Cerebellar cortex (tissue), 1 donor: ENCODE results near the gene APCDD1L.
"Not testable (repeated sequence)": the region's sequence is repeated elsewhere in the genome, so short reads cannot be mapped to it uniquely, and the experiment has no call there.

ENCODE experiments used
- DNase-seq: peaks from one replicate; pipeline ENCODE4 v3.0.0-alpha.2; 2015; ENCODE audit warnings: low spot score

APCDD1L gene

GRCh38 chr20:58545565-58546415 is 30.6 kb upstream of the APCDD1L start:
- DNase-seq, result no peak

GRCh38 chr20:58544891-58545290 is 29.7 kb upstream of the APCDD1L start:
- no peak for DNase-seq

GRCh38 chr20:58544286-58544685 is 29.1 kb upstream of the APCDD1L start:
- DNase-seq, result no peak

DNA sequence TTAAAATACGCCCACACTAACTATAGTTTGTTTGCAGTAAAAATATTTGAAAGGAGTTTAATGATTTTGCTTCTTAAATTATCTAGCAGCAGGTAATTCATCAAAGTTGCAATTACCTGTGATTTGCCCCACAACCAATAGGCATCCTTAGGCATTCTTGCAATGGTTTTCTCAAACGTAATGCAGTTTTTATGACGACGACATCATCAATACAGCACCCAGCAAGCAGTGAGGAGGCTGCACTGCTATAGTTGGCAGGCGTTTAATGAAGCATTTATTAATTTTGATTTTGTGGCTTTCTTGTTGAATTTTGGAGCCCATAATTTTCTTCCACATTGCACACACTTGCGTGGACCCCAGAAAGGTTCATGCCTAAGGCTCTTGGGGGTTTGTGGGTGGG is 28.1 kb upstream of the APCDD1L start:
- DNase-seq, result no peak

GRCh38 chr20:58542411-58543095 is 27.4 kb upstream of the APCDD1L start:
- no peak for DNase-seq

- DNase-seq, result not testable (repeated sequence)
These were observed 26.8 kb upstream of the APCDD1L start for GRCh38 chr20:58542034-58542410.

DNA sequence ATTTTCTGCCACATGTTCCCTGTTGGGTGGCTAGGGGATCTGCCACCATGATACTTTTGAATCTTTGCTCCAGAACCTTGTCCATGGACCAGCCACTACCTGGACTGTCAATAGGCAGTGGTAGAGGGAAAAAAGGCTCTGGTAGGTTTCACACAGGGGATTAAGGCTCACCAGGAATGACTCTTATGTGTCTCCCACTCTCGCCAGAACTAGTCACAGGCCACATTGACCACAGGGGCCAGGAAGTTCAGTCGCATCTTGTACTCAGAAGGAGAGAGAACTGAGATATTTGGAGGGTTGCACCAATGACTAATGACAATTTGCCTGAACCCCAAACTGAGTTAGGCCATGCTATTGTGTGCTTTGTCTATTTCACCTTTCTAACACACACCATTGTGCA is 23.6 kb upstream of the APCDD1L start:
- DNase-seq, result no peak

DNA sequence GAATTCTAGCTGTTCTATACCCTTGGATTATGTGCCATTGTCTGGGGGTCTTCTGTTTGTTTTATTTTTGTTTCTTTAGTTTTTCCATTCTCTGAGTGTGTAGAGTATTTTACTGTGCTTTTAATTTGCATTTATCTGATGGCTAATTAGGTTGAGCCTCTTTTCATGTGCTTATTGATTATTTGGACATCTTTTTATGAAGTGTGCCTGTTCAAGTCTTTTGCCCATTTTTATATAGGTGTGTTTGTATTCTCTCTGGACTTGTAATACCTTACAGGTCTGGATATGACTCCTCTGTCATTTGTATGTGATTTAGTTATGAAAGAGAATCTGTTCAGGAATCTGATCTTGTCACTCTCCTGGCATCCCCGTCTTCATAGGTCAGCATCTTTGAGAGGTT is 22.6 kb upstream of the APCDD1L start:
- DNase-seq, result no peak

DNA sequence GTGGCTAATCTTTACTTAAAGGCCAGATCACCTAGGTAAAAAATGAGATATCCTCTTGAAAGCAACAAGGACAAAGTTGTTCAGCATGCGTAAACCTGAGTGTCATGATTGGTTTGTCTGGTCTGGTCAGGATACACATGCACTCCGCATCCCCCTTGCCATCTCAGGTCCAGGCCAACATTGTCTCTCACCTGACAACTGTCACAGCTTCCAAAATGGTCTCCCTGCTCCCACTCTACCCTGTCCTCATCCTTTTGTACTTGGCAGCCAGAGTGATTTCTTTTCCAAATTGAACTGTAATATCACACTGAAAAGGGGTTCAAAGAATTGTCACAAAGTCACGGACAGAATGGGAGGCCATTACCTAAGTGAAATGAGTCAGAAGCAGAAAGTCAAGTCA is 21.1 kb upstream of the APCDD1L start:
- DNase-seq, result no peak

- DNase-seq, result no peak
These were observed 16.5 kb upstream of the APCDD1L start for GRCh38 chr20:58531657-58532056.

DNA sequence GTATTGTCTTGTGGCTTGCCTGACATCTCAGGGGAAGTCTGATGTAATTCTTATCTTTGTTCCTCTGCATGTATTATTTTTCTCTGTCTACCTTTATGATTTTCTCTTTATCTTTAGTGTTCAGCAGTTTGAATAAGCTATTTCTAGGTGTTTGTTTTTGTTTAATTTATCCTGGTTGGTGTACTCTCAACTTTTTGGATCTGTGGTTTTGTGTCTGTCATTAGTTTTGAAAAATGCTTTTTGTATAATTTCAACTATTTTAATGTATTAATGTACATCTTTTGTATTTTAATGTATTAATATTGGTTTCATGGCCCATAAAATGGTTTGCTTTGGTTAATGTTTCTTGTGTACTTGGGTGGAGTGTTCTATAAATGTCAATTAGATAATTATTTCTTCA is 15.9 kb upstream of the APCDD1L start:
- DNase-seq, result no peak

- no peak for DNase-seq
These were observed 13.2 kb upstream of the APCDD1L start for GRCh38 chr20:58528412-58528811.

- no peak for DNase-seq
These were observed 11.2 kb upstream of the APCDD1L start for GRCh38 chr20:58526411-58526810.

GRCh38 chr20:58524814-58525213 is 9.6 kb upstream of the APCDD1L start:
- DNase-seq, result no peak

DNA sequence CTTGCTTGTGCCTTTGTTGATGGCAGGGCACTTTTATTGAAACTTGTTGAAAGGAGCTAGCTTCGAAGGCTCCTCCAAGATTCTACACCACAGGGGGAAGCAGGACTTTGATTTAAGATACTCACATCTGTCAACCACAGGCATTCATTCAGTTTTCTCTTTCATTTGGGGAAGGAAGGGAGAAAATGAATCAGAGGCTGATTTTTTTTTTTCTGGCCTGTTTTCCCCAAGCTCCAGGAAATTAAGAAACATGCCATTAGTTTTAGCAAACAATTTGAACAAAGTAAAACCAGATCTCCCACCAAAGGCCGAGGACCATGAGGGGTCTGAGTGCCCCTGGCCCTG is 8.7 kb upstream of the APCDD1L start:
- DNase-seq, result no peak

- no peak for DNase-seq
These were observed 8.1 kb upstream of the APCDD1L start for GRCh38 chr20:58523072-58523970.

DNA sequence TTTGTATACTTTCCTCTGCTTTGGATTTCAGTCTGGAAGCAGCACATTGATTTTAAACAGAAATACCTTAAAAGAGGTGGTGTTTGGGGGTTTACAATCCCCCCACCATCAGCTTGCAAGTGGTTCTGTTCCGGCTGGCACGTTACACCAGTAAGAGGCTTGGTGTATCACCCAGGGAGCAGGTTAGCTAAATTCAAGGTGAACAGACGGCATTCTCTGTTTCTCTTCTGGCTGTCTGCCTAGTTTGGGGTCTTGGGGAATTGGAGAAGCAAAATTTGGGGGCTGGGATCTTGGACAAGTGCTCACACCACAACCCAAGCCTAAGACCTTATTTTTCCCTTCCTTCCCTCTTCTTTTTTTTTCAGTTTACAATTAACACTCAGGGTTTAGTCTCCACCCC is 7.5 kb upstream of the APCDD1L start:
- DNase-seq, result no peak

- DNase-seq, result no peak
These were observed 6.6 kb upstream of the APCDD1L start for GRCh38 chr20:58521763-58522162.

DNA sequence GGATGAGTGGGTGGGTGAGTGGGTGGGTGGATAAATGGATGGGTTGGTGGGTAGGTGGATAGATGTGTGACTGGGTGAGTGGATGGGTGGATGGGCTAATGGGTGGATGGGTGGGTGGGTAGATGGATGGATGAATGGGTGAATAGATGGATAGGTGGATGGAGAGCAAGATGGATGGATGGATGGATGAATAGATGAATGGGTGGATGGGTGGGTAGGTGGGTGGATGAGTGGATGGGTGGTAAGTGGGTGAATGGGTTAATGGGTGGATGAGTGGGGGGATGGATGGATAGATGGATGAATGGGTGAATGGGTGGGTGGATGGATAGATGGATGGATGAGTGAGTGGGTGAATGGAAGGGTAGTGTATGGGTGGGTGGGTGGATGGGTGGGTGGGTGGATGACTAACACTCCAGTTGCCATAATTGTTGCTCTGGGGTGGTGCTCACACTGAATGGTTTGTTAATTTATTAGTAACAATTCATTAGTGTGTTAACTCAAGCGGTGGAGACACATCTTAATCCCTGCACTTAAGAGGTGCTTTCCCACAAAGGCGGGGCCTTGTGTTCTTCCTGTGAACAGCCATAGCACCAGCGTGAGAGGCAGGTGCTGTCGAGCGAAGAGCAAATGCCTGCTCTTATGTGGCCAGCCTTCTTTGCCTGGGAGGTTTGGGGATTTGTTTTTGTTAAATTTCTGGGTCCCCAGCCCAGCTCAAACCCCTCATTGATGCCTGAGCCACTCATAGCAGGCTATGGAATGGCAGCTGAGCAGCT is 4.9 kb upstream of the APCDD1L start:
- no peak for DNase-seq

GRCh38 chr20:58518896-58519593 is 3.8 kb upstream of the APCDD1L start:
- DNase-seq, result no peak

DNA sequence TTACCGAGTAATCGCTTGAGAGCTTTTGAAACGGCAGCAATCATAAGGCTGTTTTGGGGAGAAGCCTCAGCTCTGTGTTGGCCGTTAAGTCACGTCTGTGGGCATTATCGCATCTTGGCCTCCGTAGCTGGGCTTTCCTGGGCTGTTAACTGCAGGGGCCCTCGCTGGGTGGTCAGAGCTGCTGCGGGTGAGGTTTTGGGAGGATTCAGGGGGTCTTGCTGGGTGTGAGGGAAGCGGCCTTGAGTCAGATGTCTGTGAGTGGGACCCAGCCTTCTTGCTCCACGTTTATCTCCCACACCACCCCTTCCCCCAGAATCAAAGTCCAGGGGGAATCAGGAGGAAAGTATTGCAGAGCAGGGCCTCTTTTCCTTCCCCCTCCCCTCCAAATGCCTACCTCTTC is 3.2 kb upstream of the APCDD1L start:
- DNase-seq, result no peak
